Measurements from ENCODE around the gene FRYL. TPM values are rescaled to one million over a fixed set of nuclear protein-coding genes. Genes with fewer than 3 reads are reported as not detected.
A peak's percentile ranks its signal among the peaks of the same experiment; 100 is the strongest.

Gene FRYL
- polyA plus RNA-seq, 6 donors from 2014 or later: 24.4 to 49.5 (median 37.9) TPM

DNA sequence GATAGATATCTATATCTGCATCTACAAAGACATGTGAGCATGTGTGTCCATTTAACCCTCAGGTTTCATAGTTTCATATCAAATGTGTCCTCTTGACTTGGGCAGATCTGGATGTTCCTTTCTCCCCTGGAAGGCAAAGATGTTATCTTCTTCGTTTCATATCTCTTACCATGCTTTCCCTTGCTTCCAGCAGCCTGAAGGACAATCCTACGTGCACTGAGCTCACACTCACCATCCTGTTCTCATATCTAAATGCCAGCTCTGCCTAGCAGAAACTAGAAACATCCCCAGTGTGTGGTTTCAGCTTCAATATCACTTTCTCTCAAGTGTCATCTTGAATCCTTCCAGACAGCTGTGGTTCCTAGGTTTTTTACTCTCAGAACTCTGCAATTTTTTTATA lies 223.8 kb downstream of the FRYL start:
- Mint-ChIP-seq H3K36me3 (peaks cover 57 to 63% of the 10 kb centered on the region in 2 donors), H3K4me3 (no peak overlapping the region), H3K27me3 (no peaks in the 10 kb centered on the region), H3K4me1 (peaks cover 0 to 7% (median 0%) of the 10 kb centered on the region in 3 donors), H3K27ac (peak overlapping the region in 1 of 6 donors; percentile 87), H3K9me3 (peaks cover 0 to 8% (median 0%) of the 10 kb centered on the region in 7 donors)
- no peak for ATAC-seq (ENCODE audit: low read depth in 2 of 2)
- DNase-seq: no peak

DNA sequence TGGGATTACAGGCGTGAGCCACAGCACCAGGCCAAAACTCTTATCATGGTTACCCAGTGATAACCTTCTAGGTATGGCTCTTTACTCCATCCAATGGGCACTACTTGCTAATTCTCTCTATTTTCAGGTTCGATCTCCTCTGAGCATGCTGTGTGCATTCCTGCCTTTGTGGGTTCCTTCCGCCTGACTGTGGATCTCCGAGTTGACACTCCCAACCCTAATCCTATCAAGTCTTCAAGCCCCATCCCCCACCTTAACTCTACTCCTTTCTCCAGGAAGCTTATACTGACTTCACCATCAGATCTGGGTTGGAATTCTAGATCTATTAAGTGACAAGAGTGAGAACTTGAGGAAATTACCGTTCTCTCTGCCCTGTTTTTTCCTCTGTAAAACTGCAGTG lies 225.5 kb downstream of the FRYL start:
- Mint-ChIP-seq H3K4me3 (no peak overlapping the region), H3K36me3 (peaks cover 51 to 53% of the 10 kb centered on the region in 2 donors), H3K27me3 (no peaks in the 10 kb centered on the region), H3K4me1 (peaks cover 0 to 7% (median 0%) of the 10 kb centered on the region in 3 donors), H3K27ac (peak overlapping the region in 1 of 6 donors; percentile 62), H3K9me3 (peaks cover 0 to 8% (median 0%) of the 10 kb centered on the region in 7 donors)
- DNase-seq: no peak
- ATAC-seq (ENCODE audit: low read depth in 2 of 2): no peak

DNA sequence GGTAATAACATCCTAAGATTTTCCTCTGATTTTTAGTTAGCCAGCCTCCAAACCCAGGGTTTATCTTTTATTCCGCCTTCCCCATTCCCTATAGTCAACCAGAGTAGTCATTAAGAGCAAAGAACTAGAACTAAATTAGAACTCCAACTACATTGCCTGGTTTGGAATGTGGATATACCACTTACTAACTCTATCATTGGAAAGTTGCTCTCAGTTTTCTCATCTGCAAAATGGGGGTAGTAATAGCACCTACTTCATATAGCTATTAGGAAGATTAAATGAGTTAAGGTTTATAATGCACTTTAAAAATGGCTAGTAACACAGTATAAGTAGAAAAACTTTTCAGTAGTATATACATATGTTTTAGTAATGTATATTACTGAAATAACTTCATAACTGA lies 226.4 kb downstream of the FRYL start:
- peaks cover 42 to 54% of the 10 kb centered on the region in 2 donors for H3K36me3 Mint-ChIP-seq
- H3K27ac Mint-ChIP-seq: peak overlapping the region in 2 of 6 donors; percentile 17 to 34
- H3K27me3 Mint-ChIP-seq: no peaks in the 10 kb centered on the region
- peaks cover 0 to 7% (median 0%) of the 10 kb centered on the region in 3 donors for H3K4me1 Mint-ChIP-seq
- no peak for ATAC-seq (ENCODE audit: low read depth in 2 of 2)
- peaks cover 0 to 6% (median 0%) of the 10 kb centered on the region in 7 donors for H3K9me3 Mint-ChIP-seq
- DNase-seq: no peak
- H3K4me3 Mint-ChIP-seq: no peak overlapping the region

DNA sequence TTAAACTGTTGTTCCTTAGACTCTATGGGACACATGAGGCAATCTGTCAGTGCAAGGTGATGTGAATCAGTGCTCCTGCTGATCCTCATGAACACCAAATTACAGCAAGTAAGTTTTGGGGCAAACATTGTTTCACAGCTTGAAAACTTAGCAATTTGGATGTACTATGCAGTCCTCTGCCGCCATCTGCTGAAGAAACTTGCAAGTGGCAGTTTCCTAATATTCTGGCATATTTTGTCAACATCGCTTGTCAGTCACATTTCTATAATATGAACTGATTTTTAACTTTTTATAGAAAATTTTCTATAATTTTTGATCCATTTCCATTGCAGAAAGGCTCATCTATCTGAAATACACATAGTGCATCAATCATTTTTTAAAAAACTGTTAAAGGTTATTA lies 233.7 kb downstream of the FRYL start:
- Mint-ChIP-seq H3K4me1 (no peaks in the 10 kb centered on the region), H3K9me3 (no peaks in the 10 kb centered on the region), H3K27me3 (no peaks in the 10 kb centered on the region), H3K27ac (no peak overlapping the region), H3K36me3 (peaks cover 32 to 39% of the 10 kb centered on the region in 2 donors), H3K4me3 (no peak overlapping the region)
- ATAC-seq (ENCODE audit: low read depth in 2 of 2) (no peak), DNase-seq (peak; percentile 3)

DNA sequence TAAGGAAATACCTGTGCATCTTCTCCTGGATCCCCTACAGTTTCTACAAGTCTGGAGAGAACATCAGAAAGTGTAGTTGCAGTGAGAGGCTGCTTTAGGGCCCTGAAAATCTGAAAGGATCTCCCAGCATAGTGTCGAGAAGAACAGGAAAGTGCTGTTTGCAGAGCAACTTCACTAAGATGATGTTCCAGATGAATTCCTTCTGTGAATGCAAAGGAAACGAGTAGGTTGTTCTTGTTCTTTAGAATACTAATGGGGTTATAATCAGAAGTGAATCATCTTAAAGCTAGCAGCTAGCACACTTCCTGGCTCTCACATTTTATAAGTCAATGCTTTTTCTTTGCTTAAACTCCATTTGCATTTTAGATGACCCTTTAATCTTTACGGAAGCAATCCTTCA lies 236.3 kb downstream of the FRYL start:
- H3K4me3 Mint-ChIP-seq: no peak overlapping the region
- no peaks in the 10 kb centered on the region for H3K27me3 Mint-ChIP-seq

DNA sequence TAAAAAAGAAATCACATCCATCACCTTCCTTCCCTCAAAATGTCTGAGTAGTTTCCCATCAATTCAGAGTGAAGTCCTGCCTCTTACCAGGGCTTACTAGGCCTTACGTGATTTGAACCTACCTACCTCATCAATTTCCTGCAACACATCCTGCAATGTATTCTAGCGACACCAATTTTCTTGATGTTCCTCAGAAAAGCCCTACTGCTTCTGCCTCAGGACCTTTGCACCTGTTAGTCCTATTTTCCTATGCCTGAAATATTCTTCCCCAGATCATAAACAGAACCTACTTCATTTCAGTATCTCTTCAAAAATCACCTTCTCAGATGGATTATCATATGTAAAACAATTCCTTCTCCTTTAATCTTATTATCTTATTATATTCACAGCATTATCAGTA lies 237.2 kb downstream of the FRYL start:
- Mint-ChIP-seq H3K27ac (peak overlapping the region in 1 of 6 donors; percentile 63), H3K4me3 (no peak overlapping the region), H3K27me3 (no peaks in the 10 kb centered on the region), H3K9me3 (no peaks in the 10 kb centered on the region), H3K36me3 (peaks cover 29 to 33% of the 10 kb centered on the region in 2 donors), H3K4me1 (no peaks in the 10 kb centered on the region)
- no peak for DNase-seq
- ATAC-seq (ENCODE audit: low read depth in 2 of 2): no peak

More for the DNA sequence above, 236.3 kb downstream of the FRYL start:
- Mint-ChIP-seq H3K27ac (no peak overlapping the region), H3K36me3 (peaks cover 37 to 41% of the 10 kb centered on the region in 2 donors), H3K9me3 (no peaks in the 10 kb centered on the region), H3K4me1 (no peaks in the 10 kb centered on the region)
- no peak for DNase-seq
- ATAC-seq (ENCODE audit: low read depth in 2 of 2): no peak

DNA sequence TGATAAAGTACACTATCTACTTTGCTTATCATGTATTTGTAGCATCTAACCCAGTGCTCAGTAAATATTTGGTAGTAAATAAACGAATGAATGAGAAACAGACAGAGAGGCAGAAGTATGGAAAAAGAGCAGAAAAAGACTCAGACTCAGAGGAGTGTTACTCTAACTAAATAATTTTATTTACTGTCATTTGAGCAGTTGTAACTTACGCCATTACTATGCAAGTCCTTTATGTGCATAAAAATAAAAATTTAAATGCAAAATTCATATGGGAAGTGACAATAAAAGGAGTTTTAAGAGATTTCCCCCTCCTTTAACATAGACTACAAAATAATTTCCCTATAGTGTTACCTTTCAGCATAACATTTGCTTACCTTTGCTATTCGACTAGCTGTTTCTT lies 240.5 kb downstream of the FRYL start:
- no peak overlapping the region for H3K4me3 Mint-ChIP-seq
- DNase-seq (no peak), ATAC-seq (ENCODE audit: low read depth in 2 of 2) (no peak)
- no peaks in the 10 kb centered on the region for H3K9me3 Mint-ChIP-seq
- no peak overlapping the region for H3K27ac Mint-ChIP-seq
- H3K27me3 Mint-ChIP-seq: no peaks in the 10 kb centered on the region
- H3K4me1 Mint-ChIP-seq: no peaks in the 10 kb centered on the region
- peaks cover 25 to 33% of the 10 kb centered on the region in 2 donors for H3K36me3 Mint-ChIP-seq

DNA sequence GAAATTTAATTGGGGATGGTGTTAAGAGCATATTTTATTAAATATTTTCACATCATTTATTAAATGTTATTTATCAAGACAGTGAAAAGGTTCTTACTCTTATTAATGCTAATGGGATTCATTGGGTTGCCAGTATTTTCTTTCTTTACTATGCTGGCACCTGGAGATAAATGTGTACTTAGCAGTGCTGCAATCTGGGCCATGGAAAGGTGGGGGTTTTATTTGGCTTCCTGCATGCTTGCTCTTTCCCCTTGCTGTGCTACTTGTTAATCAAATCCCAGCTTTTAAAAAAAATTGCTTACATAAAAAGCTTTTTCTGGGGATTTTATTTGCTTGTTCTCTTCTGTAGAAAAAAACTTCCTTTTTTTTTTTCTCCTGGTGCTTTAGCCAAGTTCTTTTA lies 241.7 kb downstream of the FRYL start:
- peak overlapping the region in 1 of 6 donors; percentile 32 for H3K27ac Mint-ChIP-seq
- H3K36me3 Mint-ChIP-seq: peaks cover 22 to 25% of the 10 kb centered on the region in 2 donors
- H3K4me1 Mint-ChIP-seq: no peaks in the 10 kb centered on the region
- no peaks in the 10 kb centered on the region for H3K9me3 Mint-ChIP-seq
- no peaks in the 10 kb centered on the region for H3K27me3 Mint-ChIP-seq
- H3K4me3 Mint-ChIP-seq: no peak overlapping the region
- ATAC-seq (ENCODE audit: low read depth in 2 of 2): no peak
- DNase-seq: no peak

DNA sequence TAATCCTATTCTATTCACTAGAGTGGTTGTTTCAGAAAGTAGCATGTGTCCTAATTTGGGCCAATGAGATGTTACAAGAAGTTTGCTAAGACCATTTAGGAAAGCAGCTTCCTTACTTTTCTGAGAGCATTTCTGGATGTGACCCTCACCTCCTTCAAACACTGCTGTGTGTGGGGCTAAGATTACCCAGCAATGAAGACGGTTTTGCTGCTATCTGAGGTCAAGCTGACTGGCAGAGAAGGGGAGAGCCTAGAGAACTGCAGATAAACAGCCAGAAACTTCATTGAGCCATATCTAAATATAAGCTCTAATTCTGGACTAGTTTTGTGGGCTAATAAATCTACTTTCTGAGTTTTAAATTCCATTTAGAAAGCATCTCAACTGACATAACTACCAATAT lies 253.7 kb downstream of the FRYL start:
- Mint-ChIP-seq H3K27ac (peak overlapping the region in 1 of 6 donors; percentile 16), H3K9me3 (no peaks in the 10 kb centered on the region)

DNA sequence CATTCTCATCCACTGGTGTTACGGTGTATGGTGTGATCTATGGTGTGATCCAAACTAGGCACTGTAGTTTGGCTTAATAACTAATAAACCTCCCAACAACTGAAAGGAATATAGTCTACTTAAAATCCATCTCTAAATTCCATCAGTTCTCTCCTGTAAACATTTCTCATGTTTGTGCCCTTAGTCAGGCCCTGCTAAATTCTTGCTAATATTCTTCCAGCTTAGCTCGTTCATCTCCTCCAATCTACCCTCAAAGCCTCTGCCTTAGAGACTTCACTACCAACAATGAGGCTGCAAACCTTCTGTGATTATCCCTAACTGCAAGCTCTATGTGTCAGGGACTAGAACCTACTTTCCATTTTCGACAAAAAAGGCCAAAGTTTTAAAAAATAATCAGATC lies 261.9 kb downstream of the FRYL start:
- Mint-ChIP-seq H3K4me3 (no peak overlapping the region), H3K36me3 (peaks cover 46 to 54% of the 10 kb centered on the region in 2 donors), H3K27ac (peak overlapping the region in 1 of 6 donors; percentile 19), H3K9me3 (no peaks in the 10 kb centered on the region), H3K27me3 (no peaks in the 10 kb centered on the region), H3K4me1 (no peaks in the 10 kb centered on the region)
- DNase-seq (no peak), ATAC-seq (ENCODE audit: low read depth in 2 of 2) (no peak)

More for the DNA sequence above, 253.7 kb downstream of the FRYL start:
- H3K4me1 Mint-ChIP-seq: peaks cover 0 to 6% (median 0%) of the 10 kb centered on the region in 3 donors
- H3K4me3 Mint-ChIP-seq: no peak overlapping the region
- DNase-seq (no peak), ATAC-seq (ENCODE audit: low read depth in 2 of 2) (no peak)
- peaks cover 52 to 58% of the 10 kb centered on the region in 2 donors for H3K36me3 Mint-ChIP-seq
- no peaks in the 10 kb centered on the region for H3K27me3 Mint-ChIP-seq

DNA sequence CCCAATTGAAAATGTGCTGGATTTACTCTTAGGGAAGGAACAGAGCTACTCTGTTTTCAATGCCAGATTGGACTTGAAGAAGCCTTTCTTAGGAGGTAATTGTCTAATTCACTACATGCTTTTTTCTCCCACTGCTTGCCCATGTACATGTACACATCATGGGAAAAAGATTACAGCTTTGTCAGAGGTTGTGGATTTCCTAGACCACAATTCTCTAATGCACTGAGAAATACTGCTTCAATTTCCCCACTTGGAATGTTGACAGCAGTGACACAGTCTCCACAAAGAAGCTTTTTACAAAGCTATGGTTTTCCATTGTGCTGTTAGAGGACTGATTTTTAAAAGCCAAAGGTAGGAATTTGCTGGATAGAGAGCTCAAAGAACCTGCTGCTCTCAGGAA lies 270.5 kb downstream of the FRYL start:
- no peaks in the 10 kb centered on the region for H3K27me3 Mint-ChIP-seq
- no peaks in the 10 kb centered on the region for H3K4me1 Mint-ChIP-seq
- H3K36me3 Mint-ChIP-seq: peaks cover 0 to 32% of the 10 kb centered on the region in 2 donors
- H3K4me3 Mint-ChIP-seq: no peak overlapping the region
- DNase-seq: no peak
- H3K27ac Mint-ChIP-seq: no peak overlapping the region
- no peaks in the 10 kb centered on the region for H3K9me3 Mint-ChIP-seq
- ATAC-seq (ENCODE audit: low read depth in 2 of 2): no peak

DNA sequence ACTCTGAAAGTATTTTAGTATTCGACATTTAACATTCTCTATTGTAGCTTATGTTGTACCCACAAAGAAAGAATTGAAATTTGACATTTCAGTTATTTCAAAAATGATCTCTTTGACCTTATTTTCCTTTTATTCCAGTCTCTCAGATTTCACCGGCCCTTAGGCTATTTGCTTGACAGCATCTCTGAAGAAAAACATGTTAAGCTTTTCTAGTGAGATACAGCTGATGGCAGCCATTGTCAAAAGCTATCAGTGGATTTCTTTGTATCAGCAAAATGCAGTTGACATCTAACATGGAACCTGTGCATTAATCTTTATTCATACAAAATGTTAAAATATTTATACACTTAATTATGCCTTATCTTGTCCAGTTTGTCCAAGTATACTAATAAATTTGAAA lies 273.4 kb downstream of the FRYL start:
- Mint-ChIP-seq H3K9me3 (no peaks in the 10 kb centered on the region), H3K36me3 (peaks cover 0 to 16% of the 10 kb centered on the region in 2 donors), H3K27me3 (no peaks in the 10 kb centered on the region), H3K4me1 (no peaks in the 10 kb centered on the region), H3K4me3 (no peak overlapping the region), H3K27ac (no peak overlapping the region)
- DNase-seq (no peak), ATAC-seq (ENCODE audit: low read depth in 2 of 2) (no peak)

DNA sequence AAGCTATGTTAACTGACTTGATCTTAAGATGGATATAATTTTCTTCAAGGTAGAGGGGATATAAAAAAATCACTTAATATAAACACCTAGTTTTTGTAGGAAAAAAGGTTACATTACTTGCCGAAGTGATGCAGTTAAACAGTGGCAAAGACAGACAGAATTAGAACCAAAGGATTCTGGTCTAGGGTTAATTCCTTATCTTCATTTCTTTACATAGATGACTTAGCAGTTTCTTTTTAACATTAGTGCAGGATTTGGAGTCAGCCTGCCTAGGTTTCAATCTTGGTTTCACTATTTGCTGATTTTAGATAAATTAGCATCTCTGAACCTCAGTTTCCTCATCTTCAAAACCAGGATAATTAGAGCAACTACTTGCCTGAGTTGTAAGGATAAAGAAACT lies 275.7 kb downstream of the FRYL start:
- Mint-ChIP-seq H3K4me3 (no peak overlapping the region), H3K9me3 (no peaks in the 10 kb centered on the region), H3K27ac (no peak overlapping the region), H3K36me3 (peaks cover 1 to 21% of the 10 kb centered on the region in 2 donors), H3K4me1 (no peaks in the 10 kb centered on the region), H3K27me3 (no peaks in the 10 kb centered on the region)
- no peak for DNase-seq
- ATAC-seq (ENCODE audit: low read depth in 2 of 2): no peak

DNA sequence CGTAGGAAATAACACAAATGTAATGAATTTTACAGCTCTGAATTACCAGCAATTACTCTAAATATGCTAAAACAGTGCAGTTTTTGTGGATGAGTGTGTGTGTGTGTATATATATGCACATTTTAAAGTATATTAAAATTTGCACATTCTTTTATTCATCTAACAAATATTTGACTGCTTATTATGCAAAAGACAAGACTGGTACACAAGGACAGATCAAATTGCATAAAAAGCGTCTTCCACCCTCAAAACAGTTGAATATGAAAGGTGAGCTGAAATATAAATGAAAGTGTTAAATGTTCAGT lies 276.1 kb downstream of the FRYL start:
- Mint-ChIP-seq H3K4me1 (no peaks in the 10 kb centered on the region), H3K4me3 (no peak overlapping the region), H3K27ac (no peak overlapping the region), H3K9me3 (no peaks in the 10 kb centered on the region), H3K27me3 (no peaks in the 10 kb centered on the region), H3K36me3 (peaks cover 5 to 22% of the 10 kb centered on the region in 2 donors)
- DNase-seq (no peak), ATAC-seq (ENCODE audit: low read depth in 2 of 2) (no peak)

Measured in naive B cell (primary cell).